ENCODE data around the gene SIK2. TPM values are rescaled to one million over a fixed set of nuclear protein-coding genes. Genes with fewer than 3 reads are reported as not detected.
A peak's percentile ranks its signal among the peaks of the same experiment; 100 is the strongest.

Gene SIK2
- total RNA-seq, 1 donor from 2014 or later, result 8.2 TPM

DNA sequence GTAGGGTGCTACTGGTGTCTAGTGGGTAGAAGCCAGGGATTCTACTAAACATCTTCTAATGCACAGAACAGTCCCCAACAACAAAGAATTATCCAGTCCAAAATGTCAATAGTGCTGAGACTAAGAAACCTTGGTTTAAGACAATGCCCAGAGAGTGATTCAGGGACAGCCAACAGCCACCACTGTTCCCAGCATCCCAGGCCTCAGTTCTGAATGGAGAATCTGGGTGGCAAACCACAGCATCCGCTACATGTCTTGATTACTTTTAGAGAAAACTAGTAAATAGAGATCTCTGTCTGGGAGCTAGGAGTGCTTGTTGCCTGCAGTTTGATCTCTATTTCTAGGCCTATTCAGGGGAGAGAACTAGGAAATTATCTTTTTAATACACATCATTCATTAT lies 20.9 kb upstream of the SIK2 start:
- Histone ChIP-seq H3K36me3 (no peaks in the 10 kb centered on the region), H3K27me3 (no peaks in the 10 kb centered on the region), H3K27ac (no peak overlapping the region), H3K4me1 (no peaks in the 10 kb centered on the region), H3K4me3 (no peak overlapping the region), H3K9me3 (no peaks in the 10 kb centered on the region)
- intact Hi-C loops (cut with DNase I), result no loop called here
- DNase-seq (ENCODE audit: low spot score in 2 of 2), result no peak
- TF ChIP-seq, protein P1, sequence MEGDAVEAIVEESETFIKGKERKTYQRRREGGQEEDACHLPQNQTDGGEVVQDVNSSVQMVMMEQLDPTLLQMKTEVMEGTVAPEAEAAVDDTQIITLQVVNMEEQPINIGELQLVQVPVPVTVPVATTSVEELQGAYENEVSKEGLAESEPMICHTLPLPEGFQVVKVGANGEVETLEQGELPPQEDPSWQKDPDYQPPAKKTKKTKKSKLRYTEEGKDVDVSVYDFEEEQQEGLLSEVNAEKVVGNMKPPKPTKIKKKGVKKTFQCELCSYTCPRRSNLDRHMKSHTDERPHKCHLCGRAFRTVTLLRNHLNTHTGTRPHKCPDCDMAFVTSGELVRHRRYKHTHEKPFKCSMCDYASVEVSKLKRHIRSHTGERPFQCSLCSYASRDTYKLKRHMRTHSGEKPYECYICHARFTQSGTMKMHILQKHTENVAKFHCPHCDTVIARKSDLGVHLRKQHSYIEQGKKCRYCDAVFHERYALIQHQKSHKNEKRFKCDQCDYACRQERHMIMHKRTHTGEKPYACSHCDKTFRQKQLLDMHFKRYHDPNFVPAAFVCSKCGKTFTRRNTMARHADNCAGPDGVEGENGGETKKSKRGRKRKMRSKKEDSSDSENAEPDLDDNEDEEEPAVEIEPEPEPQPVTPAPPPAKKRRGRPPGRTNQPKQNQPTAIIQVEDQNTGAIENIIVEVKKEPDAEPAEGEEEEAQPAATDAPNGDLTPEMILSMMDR (IDR thresholded peaks at IDR 0.05), result no peak

DNA sequence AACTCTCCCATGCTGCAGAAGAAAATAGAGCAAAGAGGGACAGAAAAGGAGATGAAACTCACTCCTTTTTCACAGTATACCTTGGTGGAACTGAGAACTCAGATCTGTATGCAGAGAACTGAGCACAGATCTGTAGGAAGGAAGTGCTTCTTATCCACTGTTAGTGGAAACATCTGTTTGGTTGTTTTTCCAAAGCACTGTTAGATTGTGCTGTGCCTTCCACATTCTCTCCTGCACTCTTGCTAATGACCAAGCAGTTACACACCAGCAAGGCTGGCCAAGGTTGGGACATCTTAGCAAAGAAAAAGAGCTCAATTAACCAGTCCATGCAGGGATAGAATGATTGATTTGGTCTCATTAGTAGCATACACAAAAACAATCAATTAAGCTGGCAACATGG lies 20.1 kb upstream of the SIK2 start:
- Histone ChIP-seq H3K4me3 (no peak overlapping the region), H3K36me3 (no peaks in the 10 kb centered on the region), H3K27ac (no peak overlapping the region), H3K27me3 (no peaks in the 10 kb centered on the region), H3K4me1 (no peaks in the 10 kb centered on the region), H3K9me3 (no peaks in the 10 kb centered on the region)
- DNase-seq (ENCODE audit: low spot score in 2 of 2), result no peak
- intact Hi-C loops (cut with DNase I), result no loop called here
- TF ChIP-seq, protein P1 (IDR thresholded peaks at IDR 0.05), result no peak

DNA sequence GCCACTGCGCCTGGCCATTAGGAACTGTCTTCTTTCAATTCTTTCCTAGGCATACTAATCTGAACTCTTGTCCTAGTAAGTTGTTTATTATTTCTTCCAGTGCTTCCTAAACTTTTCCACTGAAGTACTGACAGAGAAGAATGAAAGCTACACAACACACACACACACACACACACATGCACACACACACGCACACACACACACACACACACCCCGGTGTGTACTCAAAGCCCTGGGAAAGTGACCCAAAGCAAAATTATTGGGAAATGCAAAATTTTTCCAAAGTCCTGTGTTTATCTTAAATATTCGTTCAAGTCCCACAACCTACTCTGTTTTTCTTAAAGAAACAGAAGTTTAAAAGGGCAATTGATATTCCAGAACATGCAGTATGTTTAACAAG lies 19.4 kb upstream of the SIK2 start:
- intact Hi-C loops (cut with DNase I), result no loop called here
- no peaks in the 10 kb centered on the region for H3K27me3 ChIP-seq

DNA sequence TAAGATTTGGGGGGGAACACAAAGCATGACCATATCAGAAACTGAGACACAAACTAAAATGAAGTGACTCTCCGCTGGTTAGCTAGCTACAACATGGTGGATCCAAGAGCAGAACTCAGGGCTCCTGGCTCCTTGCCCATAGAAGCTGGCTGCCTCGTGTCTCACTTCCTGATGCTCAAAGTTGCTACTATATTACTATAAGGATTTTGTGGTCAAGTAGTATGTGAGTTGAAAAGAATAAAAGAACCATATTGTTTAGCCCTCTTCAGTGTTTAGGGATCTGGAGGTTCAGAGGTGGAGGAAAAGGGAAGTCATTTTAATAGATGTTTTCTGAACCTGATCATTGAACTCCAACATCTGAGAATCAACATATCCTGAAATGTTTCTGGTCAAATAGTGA lies 16.9 kb upstream of the SIK2 start:
- no peaks in the 10 kb centered on the region for H3K9me3 ChIP-seq
- no peaks in the 10 kb centered on the region for H3K27me3 ChIP-seq
- intact Hi-C loops (cut with DNase I), result loop anchor here (5.0 kb wide), 1 partner anchor 257 kb away; no protein-coding TSS in a partner anchor
- H3K27ac ChIP-seq, result no peak overlapping the region
- H3K4me1 ChIP-seq, result no peaks in the 10 kb centered on the region
- H3K36me3 ChIP-seq, result no peaks in the 10 kb centered on the region
- TF ChIP-seq, protein P1 (IDR thresholded peaks at IDR 0.05), result no peak
- H3K4me3 ChIP-seq, result no peak overlapping the region
- DNase-seq (ENCODE audit: low spot score in 2 of 2), result no peak

More for the DNA sequence above, 19.4 kb upstream of the SIK2 start:
- H3K4me1 ChIP-seq, result no peaks in the 10 kb centered on the region
- H3K4me3 ChIP-seq, result no peak overlapping the region
- no peaks in the 10 kb centered on the region for H3K36me3 ChIP-seq
- H3K9me3 ChIP-seq, result no peaks in the 10 kb centered on the region
- DNase-seq (ENCODE audit: low spot score in 2 of 2), result no peak
- TF ChIP-seq, protein P1 (IDR thresholded peaks at IDR 0.05), result no peak
- no peak overlapping the region for H3K27ac ChIP-seq

DNA sequence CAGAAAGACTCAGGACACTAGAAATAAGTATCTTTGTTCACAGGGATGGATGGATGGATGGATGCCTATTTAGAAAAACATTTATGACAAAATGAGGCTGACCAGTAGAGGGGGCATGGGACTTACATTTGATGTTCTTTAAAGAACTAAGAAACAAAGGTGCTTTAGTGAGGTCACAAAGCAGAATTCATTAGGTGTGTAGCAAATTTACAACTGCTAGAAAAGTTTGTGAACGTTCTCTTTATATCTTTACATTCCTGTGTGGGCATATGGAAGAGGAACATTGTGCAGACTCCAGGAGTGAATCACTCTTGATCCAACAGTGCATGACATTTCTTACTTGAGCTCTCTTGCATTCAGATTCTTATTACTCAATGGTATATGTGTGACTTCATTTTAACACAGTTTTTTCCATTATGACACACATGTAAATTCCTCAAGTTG lies 15.8 kb upstream of the SIK2 start:
- H3K27me3 ChIP-seq, result no peaks in the 10 kb centered on the region
- intact Hi-C loops (cut with DNase I), result loop anchor here (1.0 to 5.0 kb wide), 2 partner anchors 191 to 256 kb away; no protein-coding TSS in a partner anchor
- H3K9me3 ChIP-seq, result no peaks in the 10 kb centered on the region
- H3K27ac ChIP-seq, result no peak overlapping the region
- no peaks in the 10 kb centered on the region for H3K4me1 ChIP-seq
- H3K36me3 ChIP-seq, result no peaks in the 10 kb centered on the region
- DNase-seq (ENCODE audit: low spot score in 2 of 2), result no peak
- H3K4me3 ChIP-seq, result no peak overlapping the region
- TF ChIP-seq, protein P1 (IDR thresholded peaks at IDR 0.05), result peak; percentile 37 to 65 (median 50)

DNA sequence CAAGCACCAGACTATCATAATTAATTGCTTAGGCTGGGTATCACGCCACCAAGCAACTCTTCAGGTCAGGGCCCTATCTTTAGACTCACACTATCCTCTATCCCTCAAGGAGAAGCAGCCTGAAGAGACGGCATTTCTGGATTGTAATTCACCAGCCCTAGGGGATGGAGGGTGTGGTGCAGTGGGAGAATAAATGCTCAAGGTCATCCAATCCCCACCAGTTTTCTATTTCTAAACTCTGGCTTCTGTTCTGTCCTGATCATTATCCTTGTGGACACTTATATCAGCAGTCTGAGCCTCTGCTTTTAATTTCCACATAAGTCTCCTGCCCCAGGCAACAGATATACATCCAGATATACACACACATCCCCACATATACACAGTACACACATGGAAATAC lies 13.1 kb upstream of the SIK2 start:
- H3K9me3 ChIP-seq, result no peaks in the 10 kb centered on the region
- H3K27me3 ChIP-seq, result no peaks in the 10 kb centered on the region
- TF ChIP-seq, protein P1 (IDR thresholded peaks at IDR 0.05), result no peak
- H3K27ac ChIP-seq, result no peak overlapping the region
- intact Hi-C loops (cut with DNase I), result loop anchor here (5.0 kb wide), 1 partner anchor 253 kb away; no protein-coding TSS in a partner anchor
- no peaks in the 10 kb centered on the region for H3K36me3 ChIP-seq
- H3K4me1 ChIP-seq, result no peaks in the 10 kb centered on the region
- H3K4me3 ChIP-seq, result no peak overlapping the region
- DNase-seq (ENCODE audit: low spot score in 2 of 2), result no peak

Data from ascending aorta (tissue), 2 donors.